GM10266 (cell line): ENCODE results near the gene PTGFRN.

Experiments used
- DNase-seq: peaks from one replicate; pipeline ENCODE4 v3.0.0; 2012; ENCODE audit errors: extremely low spot score
- CTCF ChIP-seq: IDR thresholded peaks from 2 replicates; pipeline ENCODE4 v1.5.1; 2012; ENCODE audit warnings: mild to moderate bottlenecking, low read depth; ENCODE audit not compliant: control insufficient read depth, insufficient read depth; ENCODE audit errors: missing control alignments

PTGFRN gene

DNA sequence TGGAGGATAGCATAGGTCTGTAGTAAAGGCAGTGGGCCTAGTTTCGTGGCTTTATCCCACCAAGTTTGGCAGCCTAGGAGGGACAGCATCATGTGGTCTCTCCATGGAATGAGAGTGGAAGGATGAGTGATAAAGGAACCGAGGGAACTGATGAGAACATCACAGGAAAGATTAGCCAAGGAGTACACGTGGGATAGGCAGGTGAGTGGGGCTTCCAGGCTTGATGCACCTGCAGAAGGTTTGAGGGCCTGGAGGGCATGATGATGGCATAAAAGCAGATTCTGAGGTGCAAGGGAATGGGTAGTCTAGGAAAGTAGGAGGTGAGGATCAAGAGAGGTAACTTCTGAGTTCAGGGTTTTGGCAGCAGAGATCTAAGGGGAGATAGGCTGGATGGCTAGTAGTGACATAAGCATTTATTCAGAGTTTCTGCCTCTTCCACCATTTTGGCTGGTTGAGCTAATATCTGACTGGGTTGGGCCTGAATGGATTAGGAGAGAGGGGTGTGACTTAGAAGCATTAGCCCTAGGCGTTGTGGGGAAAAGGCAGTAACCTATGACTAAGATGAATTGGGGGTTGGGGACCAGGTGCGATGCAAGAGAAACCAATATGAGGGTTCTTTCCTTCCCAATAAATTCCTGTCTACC lies 9.1 kb downstream of the PTGFRN start:
- TF ChIP-seq CTCF: no peak
- no peak for DNase-seq

DNA sequence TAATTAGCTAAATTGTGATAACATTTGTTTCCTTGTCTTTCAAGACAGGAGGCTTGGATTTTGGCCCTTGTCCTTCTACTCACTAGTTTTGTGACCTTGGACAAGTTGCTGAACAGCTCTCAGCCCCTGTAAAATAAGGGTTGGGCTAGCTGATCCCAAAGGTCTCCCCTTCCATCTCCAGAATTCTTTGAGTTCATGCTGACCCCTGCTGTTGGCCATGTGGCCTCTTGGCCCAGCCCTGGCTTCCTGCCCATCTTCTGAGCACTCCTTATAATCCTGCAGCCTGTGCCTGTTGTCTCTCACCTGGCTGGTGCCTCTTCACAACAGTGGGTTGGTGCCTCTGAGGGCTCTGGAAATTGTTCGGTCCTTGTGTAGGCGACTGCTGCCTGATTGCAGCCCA lies 10.1 kb downstream of the PTGFRN start:
- no peak for TF ChIP-seq CTCF
- DNase-seq: no peak

DNA sequence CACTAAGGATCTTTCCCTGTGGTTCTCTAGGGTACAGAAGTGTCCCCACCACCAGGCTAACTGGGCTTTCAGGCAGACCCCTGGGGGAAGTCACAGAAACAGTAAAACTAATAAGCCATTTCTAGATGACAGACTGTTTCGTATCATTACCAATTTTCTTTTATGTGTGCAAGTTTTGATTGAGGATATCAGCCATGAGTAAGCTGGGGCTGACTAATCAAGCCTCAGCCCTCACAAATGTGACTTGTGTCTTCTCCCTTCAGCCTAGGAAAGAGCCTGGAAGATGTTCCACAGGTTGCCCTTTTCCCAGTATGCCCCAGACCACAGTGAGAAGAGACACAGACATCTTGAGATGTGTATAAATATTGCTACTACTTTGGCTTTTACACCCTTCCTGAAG lies 10.5 kb downstream of the PTGFRN start:
- no peak for DNase-seq
- TF ChIP-seq CTCF: no peak

- DNase-seq: no peak
- no peak for TF ChIP-seq CTCF
Observed at GRCh38 chr1:116921301-116921885, 11.7 kb downstream of the PTGFRN start.

GRCh38 chr1:116921937-116922336 lies 12.2 kb downstream of the PTGFRN start:
- DNase-seq: no peak
- TF ChIP-seq CTCF: no peak

- DNase-seq: no peak
Observed at GRCh38 chr1:116923421-116923820, 13.7 kb downstream of the PTGFRN start.

More at GRCh38 chr1:116923421-116923820, 13.7 kb downstream of the PTGFRN start:
- no peak for TF ChIP-seq CTCF
